SIG-M5 (cell line): ENCODE results near the gene PIAS1.

Experiments
- DNase-seq: peaks from one replicate; lab custom pipeline; 2025; lab: John Stamatoyannopoulos, UW

Gene PIAS1

DNA sequence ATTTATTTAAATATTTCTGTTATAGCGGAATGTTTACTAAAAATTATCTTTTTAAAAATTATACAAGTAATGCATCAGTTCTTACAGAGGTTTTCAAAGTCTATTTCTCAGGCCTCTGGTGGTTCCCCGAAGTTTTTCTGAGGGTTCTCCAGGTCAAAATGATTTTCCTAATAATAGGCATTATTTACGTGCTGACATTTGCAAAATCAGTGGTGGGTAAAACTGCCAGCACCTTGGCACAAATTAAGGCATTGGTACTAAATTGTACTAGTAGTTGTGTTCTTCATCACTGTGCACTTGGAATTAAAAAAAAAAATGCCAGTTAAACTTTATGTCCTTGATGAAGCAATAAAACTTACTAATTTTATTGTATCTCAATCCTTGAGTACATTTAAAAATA is 9.5 kb downstream of the PIAS1 start:
- no peak for DNase-seq

DNA sequence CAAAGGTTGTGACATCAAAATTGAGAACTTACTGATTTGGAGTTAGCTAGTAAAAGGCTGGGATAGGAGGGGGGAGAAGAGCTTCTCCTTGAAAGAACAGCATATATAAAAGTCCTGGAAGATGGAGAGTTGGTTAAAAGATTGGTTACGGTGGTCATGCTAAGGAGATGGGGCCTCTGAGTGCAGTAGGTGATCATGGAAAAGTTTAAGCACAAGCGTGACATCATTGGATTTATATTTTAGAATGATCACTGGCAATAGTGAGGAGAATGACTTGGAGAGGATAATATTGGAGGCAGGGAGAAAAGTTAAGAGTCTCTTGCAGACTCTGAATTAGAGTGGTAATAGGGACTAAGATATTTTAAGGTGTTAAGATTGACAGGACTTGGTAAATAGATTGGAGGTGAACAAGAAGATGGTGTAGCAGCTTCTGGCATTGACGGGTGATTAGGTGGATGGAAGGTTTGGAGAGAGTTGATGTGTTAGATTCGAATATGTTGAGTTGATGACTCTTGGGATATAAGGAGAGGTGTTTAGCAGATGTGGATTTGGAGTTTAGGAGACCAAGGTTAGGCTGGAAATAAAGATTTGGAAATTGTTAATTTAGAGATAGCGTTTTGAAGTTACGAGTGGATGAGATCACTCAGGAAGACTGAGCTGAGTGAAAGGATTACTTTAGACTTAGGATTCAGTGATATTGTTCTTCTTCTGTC is 19.6 kb downstream of the PIAS1 start:
- no peak for DNase-seq

DNA sequence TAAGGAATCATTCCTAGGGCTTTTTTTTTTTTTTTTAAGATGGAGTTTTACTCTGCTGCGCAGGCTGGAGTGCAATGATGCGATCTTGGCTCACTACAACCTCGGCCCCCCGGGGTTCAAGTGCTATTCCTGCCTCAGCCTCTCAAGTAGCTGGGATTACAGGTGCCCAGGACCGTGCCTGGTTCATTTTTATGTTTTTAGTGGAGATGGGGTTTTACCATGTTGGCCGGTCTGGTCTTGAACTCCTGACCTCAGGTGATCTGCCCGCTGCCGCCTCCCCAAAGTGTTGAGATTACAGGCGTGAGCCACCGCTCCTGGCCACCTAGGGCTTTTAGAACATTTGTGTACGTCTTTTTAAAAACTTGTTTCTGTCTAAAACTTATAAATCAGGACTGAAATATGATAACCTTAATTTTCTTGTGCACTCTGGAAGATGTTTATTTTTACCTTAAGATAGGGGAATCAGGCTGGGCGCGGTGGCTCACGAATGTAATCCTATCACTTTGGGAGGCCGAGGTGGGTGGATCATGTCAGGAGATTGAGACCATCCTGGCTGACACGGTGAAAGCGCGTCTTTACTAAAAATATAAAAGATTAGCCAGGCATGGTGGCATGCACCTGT is 21.8 kb downstream of the PIAS1 start:
- DNase-seq: no peak

- DNase-seq: no peak
These were observed 24.2 kb downstream of the PIAS1 start for GRCh38 chr15:68078365-68078764.

DNA sequence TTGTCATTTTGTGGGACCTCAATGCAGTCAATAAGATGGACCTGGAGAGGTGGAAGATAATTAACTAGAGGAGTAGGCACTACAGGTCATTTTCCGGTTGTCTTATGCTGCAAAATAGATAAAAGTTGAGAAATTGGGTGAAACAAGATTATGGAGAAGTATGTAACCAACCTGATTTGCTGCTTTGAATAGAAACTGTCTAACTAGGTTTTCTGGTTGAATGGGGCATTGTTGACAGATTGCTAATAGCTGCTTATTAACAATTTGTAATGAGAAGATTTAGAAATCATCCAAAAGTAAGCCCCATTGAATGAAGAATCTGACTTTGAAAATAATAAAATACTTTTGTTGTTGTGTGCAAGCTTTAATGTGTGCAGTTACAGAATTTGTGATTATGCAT is 26.2 kb downstream of the PIAS1 start:
- DNase-seq: no peak

GRCh38 chr15:68080783-68081182 is 26.7 kb downstream of the PIAS1 start:
- no peak for DNase-seq

DNA sequence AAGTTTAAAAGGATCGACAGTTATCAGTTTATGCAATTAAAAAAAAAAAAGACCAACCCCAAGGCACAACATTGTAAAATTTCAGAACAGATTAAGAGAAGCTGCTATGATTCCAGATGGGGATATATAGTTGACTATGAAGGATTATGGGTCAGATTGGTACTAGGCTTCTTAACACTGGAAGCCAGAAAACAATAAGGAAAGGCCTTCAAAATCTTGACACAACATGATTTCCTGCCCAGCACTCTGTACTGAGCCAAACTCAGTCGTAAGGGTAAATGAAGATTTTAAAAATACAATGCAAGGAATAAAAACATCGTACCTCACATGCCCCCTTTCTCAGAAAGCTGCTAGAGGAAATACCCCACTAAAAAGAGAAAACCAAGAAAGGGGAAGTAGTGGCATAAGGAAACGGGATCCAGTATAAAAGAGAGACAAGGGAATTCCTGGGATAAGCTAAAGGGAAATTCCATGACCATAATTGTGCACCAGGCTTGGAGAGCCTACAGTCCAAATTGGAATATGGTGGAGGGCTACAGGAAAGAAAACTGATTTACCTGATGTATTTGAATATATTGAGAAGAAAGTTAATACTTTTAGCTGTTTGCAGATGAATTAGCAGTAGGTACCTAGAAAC is 27.9 kb downstream of the PIAS1 start:
- no peak for DNase-seq

GRCh38 chr15:68082735-68083134 is 28.6 kb downstream of the PIAS1 start:
- no peak for DNase-seq

GRCh38 chr15:68083463-68083862 is 29.3 kb downstream of the PIAS1 start:
- DNase-seq: no peak

DNA sequence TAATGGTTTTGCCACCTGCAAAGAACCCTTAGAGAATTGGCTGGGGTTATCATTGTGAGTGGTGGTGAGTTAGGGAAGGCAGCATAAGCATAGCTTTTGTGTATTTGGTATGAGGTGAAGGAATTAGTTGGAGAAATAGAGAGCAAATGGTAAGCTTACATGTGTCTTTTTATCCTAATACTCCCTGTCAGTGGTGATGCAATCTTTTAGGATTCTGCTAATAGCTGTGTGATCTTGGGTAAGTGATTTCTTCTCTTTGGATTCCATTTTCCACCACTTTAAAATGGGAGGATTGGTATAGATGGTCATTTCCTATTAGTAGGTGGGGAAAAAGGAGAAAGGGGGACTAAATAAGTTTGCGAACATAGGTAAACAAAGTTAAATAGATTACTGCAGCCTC is 30.9 kb downstream of the PIAS1 start:
- no peak for DNase-seq

DNA sequence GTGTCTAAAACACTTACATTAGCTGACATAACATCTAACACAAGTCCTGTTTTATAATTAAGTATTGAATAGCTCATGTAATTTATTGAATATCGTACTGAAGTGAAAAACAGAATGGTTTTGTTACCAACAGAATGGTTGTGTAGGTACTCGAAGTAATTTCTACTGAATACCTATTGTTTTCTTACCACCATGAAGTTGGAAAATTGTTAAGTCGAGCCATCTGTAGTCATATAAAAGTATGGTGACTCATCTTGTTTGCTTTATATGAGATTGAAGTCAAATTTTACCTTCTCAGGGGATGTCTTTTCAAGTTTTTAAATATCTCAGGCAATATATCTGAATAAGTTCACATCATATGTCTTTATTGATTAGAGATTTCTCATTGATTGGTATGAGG is 37.6 kb downstream of the PIAS1 start:
- no peak for DNase-seq

DNA sequence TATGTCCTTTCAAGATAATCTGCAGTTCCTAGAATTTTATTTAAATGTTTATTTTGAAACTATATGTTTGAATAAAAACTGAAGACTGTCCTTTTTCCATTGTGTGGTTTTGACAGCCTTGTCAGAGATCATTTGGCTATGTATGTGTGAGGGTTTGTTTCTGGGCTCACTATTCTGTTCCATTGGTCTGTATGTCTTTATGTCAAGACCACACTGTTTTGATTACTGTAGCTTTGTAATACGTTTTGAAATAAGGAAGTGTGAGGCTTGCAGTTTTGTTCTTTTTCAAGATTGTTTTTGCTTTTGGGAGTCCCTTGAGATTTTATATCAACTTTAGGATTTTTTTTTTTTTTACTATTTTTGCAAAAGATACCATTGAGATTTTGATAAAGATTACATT is 42.0 kb downstream of the PIAS1 start:
- no peak for DNase-seq

DNA sequence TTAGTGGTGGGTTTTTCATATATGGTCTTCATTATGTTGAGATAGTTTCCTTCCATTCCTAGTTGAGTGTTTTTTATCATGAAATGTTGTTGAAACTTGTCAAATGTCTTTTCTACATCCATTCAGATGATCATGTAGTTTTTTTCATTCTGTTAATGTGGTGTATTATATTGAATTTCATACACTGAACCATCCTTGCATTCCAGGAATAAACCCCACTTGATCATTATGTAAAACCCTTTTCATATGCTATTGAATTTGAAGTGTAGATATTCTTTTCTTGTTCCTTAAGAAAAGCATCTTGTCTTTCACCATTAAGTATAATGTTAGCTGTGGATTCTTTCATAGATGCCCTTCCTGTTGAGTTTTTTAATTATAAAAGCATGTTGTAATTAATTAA is 42.9 kb downstream of the PIAS1 start:
- no peak for DNase-seq

- no peak for DNase-seq
These were observed 44.4 kb downstream of the PIAS1 start for GRCh38 chr15:68098465-68098864.

DNA sequence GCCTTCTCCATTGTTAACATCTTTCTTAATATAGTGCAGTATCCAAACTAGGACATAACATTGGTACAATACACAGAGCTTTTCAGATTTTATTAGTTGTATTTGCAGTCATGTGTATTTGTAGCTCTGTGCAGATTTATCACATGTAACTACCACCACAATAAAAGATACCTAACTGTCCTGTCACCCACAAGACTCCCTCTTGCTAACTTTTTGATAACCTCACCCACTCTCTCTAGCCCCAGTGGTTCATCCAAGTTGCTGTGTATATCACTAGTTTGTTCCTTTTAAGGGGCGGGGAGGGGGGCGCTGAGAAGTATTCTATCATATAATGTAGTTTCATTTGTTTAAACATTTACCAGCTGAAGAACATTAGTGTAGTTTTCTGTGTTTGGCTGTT is 46.1 kb downstream of the PIAS1 start:
- DNase-seq: no peak

- no peak for DNase-seq
These were observed 49.5 kb downstream of the PIAS1 start for GRCh38 chr15:68103603-68104002.

GRCh38 chr15:68106656-68107055 is 52.5 kb downstream of the PIAS1 start:
- no peak for DNase-seq

- DNase-seq: no peak
These were observed 53.0 kb downstream of the PIAS1 start for GRCh38 chr15:68107142-68107541.

- DNase-seq: no peak
These were observed 58.6 kb downstream of the PIAS1 start for GRCh38 chr15:68112706-68113105.

DNA sequence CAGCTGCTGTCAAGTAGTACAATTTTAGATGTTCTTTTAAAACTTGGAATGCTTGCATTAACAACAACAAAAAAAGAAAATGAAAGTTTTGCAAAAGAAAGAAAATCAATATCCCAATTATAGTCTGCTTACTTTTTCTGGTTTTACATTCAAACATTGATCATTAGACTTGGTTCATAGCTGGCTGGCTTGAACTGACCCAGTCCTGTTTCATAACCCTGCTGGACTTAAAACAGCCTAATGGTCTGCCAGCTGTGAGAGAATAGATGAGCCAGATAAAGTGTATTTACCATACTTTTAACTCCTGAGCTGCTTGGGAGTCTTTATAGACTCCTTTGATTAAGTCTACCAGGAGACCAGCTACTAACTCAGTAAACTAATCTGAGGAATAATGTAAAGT is 59.2 kb downstream of the PIAS1 start:
- no peak for DNase-seq

DNA sequence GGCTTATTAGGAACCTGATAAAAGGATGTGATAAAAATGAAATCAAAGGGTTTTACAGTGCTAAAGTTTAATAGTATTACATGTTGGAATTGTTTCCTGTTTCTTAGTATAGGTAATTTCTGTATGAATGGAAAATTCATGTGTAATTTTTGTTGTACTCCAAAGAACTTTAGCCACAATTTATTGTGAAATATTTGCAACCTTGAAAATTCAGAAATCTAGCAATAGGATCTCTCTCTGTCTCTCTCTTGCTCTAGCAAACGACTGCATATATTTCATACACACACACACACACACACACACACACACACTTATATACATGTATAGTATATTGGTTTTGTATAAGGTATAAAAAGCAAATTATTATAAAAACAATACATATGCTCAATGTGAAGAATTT is 59.6 kb downstream of the PIAS1 start:
- DNase-seq: no peak

GRCh38 chr15:68114356-68114755 is 60.2 kb downstream of the PIAS1 start:
- DNase-seq: no peak

DNA sequence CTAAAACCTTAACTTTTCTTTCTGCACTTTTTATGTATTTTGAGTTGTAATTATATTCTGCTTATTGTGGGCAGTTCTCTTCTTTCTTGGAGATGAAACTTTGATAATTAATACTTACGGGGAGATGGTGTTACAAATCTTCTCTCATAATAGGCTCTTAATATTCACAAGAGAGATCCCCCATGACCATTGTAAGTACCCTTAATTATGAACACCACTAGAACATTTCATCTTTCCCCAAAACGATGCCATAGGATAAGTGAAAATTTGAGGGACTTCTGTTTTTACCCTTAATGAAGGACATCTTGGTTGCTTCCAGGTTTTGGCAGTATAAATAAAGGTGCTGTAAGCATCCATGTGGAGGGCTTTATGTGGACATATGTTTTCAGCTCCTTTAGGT is 60.7 kb downstream of the PIAS1 start:
- no peak for DNase-seq

DNA sequence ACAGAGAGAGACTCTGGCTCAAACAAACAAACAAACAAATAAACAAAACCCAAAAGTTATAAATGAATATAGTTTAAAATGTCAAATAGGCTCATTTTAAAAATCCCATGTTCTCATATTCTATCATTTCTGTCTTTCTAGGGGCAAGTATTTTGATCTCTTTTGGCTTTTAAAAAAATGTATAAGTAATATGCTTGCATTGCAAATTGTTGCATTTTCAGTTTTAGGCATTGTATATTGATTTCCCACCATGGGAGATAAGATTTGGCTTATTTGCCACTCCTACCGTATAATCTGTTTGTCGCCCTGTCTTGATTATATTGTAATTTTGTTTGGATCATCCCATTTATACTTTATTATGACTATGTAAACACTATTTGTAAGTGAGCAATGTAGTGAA is 70.6 kb downstream of the PIAS1 start:
- DNase-seq: no peak
